SW480 (cell line): ENCODE measurements around the gene ELANE.
"Not testable (repeated sequence)": the region's sequence is repeated elsewhere in the genome, so short reads cannot be mapped to it uniquely, and the experiment has no call there.

Experiments used
- DNase-seq: peaks from one replicate; pipeline ENCODE4 v3.0.0-alpha.2; 2016; ENCODE audit warnings: low spot score

The ELANE gene

GRCh38 chr19:862581-863314 is 10.6 kb downstream of the ELANE start:
- DNase-seq = peak; percentile 47

GRCh38 chr19:863315-863620 is 11.2 kb downstream of the ELANE start:
- DNase-seq = no peak

DNA sequence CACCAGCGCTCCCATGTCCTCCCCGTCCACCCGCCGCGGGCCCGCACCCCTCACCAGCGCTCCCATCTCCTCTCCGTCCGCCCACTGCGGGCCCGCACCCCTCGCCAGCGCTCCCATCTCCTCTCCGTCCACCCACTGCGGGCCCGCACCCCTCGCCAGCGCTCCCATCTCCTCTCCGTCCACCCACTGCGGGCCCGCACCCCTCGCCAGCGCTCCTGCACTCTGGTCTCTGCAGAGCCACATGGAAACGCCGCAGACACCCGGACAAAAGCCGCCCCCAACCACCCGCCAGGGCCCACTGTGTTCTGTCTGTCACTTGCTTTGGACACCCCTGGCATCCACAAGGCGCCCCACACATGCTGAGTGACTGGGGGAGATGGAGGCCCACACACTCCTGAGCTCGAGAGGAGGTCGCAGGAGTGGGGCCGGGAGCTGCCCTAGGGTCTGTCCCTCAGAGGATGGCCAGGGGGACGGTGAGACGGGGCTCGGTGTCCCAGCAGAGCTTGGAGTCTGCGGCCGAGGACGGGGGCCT is 14.7 kb downstream of the ELANE start:
- no peak for DNase-seq

DNA sequence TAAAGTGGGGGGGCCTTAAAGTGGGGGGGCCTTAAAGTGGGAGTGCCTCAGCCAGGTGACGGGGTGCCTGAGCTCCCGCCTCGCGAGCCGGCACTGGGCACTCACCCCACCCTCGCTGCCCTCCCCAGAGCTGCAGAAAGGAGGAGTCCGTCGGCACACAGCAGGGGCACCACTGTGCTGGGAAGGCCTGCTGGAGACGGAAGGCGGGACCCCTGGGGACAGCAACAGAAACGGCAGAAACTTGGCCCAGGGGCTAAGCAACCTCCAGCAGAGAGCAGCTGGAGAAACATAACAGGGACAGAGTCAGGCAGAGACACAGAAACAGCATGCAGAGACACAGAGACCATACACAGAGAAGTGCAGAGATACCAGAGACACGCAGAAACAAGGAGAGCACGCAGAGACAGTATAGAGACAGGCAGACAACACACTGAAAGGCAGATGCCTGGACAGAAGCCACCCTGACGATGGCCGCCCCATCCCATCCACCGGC is 15.2 kb downstream of the ELANE start:
- no peak for DNase-seq

DNA sequence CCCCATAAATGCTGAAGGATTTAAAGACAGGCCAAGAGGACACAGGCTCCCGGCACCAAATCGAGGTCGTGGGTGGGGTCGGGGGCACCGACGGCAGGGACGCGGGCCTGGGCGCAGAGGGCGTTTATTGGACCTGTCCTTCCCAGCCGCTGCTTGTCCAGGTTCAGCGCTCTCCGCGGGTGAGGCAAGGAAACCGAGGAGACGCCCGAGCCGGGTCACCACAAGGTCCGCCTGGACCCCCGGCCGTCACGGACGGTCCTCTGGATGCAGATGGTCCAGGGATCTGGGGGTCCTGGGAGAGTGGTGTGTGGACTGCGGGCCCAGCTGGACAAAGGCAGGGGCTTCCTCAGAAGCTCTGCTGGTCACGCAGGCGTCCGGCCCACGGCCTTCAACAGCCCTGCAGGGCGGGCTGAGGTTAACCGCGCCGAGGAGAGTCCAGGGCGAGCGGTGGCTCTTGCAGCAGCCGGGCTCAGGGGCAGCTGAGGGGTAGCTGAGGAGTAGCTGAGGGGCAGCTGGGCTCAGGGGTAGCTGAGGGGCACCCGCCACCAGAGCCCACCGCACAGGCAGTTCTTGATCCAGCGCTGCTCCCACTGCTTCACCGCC is 15.9 kb downstream of the ELANE start:
- DNase-seq = no peak

DNA sequence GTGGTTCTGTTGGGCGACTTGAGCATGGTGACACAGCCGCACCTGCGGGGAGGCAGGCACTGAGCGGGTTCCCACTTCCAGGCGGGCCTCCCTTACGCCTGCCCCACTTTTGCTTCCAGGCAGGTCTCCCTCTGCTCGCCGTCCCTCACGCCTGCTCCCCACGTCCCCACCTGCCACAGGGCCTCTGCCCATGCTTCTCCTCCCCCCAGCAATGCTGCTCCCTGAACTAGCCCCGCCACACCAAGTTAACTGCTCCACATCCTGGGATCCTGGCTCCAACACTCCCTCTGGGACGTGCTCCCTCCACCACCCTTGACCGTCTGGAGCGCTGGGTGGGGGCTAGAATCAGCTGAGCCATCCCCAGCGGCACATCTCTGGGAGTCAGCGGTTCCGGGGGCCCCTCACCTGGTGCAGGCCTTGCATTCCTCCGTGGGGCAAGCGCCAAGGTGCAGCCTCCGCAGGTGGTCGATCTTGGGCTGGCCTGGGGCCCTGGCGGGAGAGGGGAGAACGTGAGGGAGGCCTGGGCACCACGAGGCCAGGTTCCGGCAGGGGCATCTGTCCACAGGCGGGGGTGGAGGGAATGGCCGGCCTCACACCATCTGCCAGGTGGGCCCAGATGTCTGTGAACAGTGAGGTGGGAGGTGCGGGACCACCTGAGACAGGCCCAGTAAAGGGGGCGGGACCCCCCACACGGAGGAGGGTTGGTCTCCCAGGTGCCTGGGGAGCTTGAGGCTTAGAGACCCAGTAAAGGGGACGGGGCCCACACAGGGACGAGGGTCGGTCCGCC is 16.5 kb downstream of the ELANE start:
- DNase-seq = no peak

GRCh38 chr19:869245-870177 is 17.4 kb downstream of the ELANE start:
- no peak for DNase-seq

DNA sequence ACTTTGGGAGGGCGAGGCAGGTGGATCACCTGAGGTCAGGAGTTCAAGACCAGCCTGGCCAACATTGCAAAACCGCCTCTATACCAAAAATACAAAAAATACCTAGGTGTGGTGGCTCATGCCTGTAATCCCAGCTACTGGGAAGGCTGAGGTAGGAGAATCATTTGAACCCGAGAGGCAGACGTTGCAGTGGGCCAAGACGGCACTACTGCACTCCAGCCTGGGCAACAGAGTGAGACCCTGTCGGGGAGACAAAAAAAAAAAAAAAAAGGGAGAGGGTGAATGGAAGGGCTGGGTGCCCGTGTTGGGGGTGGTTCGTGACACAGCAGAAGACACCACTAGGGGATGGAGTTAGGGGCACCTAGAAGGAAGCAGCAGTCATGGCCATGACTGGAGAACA is 18.2 kb downstream of the ELANE start:
- DNase-seq = no peak

DNA sequence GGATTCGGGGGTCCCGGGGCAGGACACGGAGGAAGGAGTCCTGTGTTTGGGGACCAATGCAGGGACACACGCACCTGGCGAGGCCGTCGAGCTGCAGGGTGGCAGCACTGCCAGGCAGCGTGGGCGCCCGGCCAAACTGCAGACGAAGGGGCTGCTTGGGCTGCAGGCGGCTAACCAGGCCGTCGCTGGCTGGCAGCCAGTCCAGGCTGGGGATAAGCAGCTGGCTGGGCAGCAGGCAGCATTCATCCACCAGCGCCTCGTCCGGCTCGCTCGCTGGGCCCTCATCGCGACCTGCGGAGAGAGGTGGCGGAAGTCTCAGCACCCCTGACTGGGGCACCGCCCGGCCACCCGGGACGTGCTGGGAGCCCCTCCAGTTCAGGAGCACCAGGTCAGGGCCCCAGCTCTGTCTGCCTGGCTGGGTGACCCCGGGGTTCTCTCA is 18.9 kb downstream of the ELANE start:
- DNase-seq = no peak

GRCh38 chr19:871446-872265 is 19.6 kb downstream of the ELANE start:
- no peak for DNase-seq

- peak; percentile 64 for DNase-seq
Observed at GRCh38 chr19:872266-872951, 20.3 kb downstream of the ELANE start.

GRCh38 chr19:873084-873483 is 21.0 kb downstream of the ELANE start:
- DNase-seq = peak; percentile 58

DNA sequence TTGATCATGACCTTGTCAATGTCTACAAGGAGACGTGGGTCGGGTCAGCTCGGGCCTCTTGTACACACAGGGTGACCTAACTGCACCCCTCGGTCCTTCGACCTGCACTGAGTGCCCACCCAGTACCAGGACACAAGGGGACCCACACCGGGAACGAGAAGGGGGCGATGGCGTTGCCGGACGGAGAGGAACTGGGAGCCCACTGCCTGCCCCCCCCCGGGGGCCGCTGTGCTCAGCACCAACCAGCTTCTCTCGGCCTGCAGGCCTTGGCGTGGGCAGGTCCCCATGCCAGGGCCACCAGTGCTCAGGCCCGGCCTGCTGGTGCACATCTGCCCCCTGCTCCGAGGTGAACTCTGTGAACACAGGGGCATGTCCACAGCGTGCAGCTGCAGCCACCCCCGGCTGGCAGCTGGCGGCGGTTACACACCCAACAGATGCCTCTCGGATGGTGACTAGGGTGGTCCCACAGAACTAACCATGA is 21.5 kb downstream of the ELANE start:
- DNase-seq = no peak

DNA sequence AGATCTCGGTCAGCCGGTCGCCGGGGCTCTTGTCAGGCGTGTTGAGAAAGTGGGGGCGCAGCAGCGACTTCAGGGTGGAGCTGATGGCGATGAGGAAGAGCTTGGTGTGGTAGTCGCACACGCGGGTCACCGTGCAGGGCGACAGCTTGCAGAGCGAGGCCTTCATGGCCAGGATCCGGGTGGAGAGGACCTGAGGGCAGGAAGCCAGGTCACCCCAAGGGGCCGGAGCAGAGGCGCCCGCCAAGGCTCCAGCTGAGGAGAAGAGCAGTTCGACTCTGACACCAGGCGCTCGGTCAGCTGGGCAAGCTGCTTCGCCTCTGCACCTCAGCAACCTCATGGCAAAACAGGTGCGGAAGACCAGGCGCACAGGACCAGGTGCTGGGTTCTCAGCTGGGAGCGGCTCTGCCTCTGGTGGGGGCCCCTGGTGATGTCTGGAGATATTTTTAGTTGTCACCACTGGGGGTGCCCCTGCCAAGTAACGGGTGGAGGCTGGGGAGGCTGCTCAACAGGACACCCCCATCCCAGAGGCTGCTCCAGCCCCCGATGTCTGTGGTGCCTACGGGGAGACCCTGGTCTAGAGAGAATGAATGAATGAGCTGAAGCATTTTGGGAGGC is 23.3 kb downstream of the ELANE start:
- DNase-seq = no peak

- DNase-seq = no peak
Observed at GRCh38 chr19:876089-876488, 24.0 kb downstream of the ELANE start.

DNA sequence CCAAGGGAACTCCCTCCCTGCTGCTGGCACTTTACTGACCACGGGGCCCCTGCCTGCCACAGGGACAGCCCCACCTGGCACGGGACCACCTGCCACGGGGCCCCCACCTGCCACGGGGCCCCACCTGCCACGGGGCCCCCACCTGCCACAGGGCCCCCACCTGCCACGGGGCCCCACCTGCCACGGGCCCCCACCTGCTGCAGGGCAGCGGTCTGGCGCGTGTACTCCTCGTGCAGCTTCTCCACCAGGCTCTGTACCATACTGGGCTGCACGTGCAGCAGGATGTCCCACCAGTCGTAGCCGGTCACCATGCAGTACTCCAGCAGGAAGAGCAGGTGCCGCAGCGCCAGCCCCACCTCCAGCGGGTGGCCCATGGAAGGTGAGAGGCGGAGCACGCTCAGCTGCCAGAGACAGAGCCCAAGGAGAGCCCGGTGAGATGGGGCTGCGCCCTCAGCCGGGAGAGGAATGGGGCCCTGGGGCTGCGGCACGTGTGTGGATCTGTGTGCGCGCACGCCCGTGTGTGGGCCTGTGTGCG is 24.7 kb downstream of the ELANE start:
- DNase-seq = no peak

DNA sequence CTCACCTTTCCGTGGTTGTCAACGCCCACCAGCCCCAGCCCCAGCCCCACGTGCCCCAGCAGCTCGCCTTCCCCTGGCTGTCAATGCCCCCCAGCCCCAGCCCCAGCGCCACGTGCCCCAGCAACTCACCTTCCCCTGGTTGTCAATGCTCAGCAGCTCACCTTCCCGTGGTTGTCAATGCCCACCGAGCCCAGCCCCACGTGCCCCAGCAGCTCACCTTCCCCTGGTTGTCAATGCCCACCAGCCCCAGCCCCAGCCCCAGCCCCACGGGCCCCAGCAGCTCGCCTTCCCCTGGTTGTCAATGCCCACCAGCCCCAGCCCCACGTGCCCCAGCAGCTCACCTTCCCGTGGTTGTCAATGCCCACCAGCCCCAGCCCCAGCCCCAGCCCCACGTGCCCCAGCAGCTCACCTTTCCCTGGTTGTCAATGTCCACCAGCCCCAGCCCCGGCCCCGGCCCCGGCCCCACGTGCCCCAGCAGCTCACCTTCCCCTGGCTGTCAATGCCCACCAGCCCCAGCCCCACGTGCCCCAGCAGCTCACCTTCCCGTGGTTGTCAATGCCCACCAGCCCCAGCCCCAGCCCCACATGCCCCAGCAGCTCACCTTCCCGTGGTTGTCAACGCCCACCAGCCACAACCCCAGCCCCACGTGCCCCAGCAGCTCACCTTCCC is 26.0 kb downstream of the ELANE start:
- DNase-seq = not testable (repeated sequence)

DNA sequence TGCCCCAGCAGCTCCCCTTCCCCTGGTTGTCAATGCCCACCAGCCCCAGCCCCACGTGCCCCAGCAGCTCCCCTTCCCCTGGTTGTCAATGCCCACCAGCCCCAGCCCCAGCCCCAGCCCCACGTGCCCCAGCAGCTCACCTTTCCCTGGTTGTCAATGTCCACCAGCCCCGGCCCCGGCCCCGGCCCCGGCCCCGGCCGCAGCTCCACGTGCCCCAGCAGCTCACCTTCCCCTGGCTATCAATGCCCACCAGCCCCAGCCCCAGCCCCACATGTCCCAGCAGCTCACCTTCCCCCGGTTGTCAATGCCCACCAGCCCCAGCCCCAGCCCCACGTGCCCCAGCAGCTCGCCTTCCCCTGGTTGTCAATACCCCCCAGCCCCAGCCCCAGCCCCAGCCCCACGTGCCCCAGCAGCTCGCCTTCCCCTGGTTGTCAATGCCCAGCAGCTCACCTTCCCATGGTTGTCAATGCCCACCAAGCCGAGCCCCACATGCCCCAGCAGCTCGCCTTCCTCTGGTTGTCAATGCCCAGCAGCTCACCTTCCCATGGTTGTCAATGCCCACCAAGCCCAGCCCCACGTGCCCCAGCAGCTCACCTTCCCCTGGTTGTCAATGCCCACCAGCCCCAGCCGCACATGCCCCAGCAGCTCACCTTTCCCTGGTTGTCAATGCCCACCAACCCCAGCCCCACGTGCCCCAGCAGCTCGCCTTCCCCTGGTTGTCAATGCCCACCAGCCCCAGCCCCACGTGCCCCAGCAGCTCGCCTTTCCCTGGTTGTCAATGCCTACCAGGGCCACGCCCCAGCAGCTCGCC is 26.9 kb downstream of the ELANE start:
- not testable (repeated sequence) for DNase-seq
